ENCODE results near the gene PLCD3. TPM values are rescaled to one million over a fixed set of nuclear protein-coding genes. Genes with fewer than 3 reads are reported as not detected.

The PLCD3 gene
- polyA plus RNA-seq, 1 of the 3 experiments (the other 2 are of a cell fraction), result 59.7 TPM

- no peaks in the 10 kb centered on the region for H3K9me2 ChIP-seq
- H3K79me2 ChIP-seq (ENCODE audit: insufficient read depth), result peaks cover 41% of the 10 kb centered on the region
- no peak overlapping the region for H3K27ac ChIP-seq (ENCODE audit: low read depth in 2 of 2, low read length in 1 of 2)
- no peak overlapping the region for H3K9ac ChIP-seq
- TF ChIP-seq RCOR1 (IDR thresholded peaks at IDR 0.05; ENCODE audit: low read length), result no peak
- TF ChIP-seq REST (IDR thresholded peaks at IDR 0.05; ENCODE audit: low read depth, low read length), result no peak
- no peak for TF ChIP-seq GABPA (IDR thresholded peaks at IDR 0.05; ENCODE audit: low read depth)
- no peak for TF ChIP-seq TCF12 (IDR thresholded peaks at IDR 0.05)
- no peak for TF ChIP-seq SMC3 (IDR thresholded peaks at IDR 0.05; ENCODE audit: low read depth, low read length)
- no peak for TF ChIP-seq EZH2phosphoT487 (IDR thresholded peaks at IDR 0.05; ENCODE audit: borderline replicate concordance, low read depth)
- TF ChIP-seq ELF1 (IDR thresholded peaks at IDR 0.05), result no peak
- TF ChIP-seq MAX (IDR thresholded peaks at IDR 0.05; ENCODE audit: low read depth), result no peak
- TF ChIP-seq GATA2 (CRISPR knock-in tag; IDR thresholded peaks at IDR 0.05), result no peak
- TF ChIP-seq JUND (IDR thresholded peaks at IDR 0.05), result no peak
- no peak for TF ChIP-seq TEAD4 (IDR thresholded peaks at IDR 0.05; ENCODE audit: borderline replicate concordance, insufficient read depth)
- no peak for TF ChIP-seq FOXM1 (IDR thresholded peaks at IDR 0.05; ENCODE audit: low read depth)
- no peak for TF ChIP-seq PBX3 (IDR thresholded peaks at IDR 0.05)
- no peak for TF ChIP-seq POLR2AphosphoS5 (IDR thresholded peaks at IDR 0.05; ENCODE audit: low read depth, low read length)
- no peak for TF ChIP-seq NRF1 (IDR thresholded peaks at IDR 0.05; ENCODE audit: low read depth, low read length)
- TF ChIP-seq MXI1 (IDR thresholded peaks at IDR 0.05; ENCODE audit: low read depth, low read length), result no peak
- no peak for TF ChIP-seq CHD2 (IDR thresholded peaks at IDR 0.05; ENCODE audit: low read length, partially characterized antibody)
- no peak for TF ChIP-seq CTCF (IDR thresholded peaks at IDR 0.05)
- no peak for TF ChIP-seq RFX5 (IDR thresholded peaks at IDR 0.05; ENCODE audit: low read length)
- no peak for TF ChIP-seq MEF2A (IDR thresholded peaks at IDR 0.05; ENCODE audit: borderline replicate concordance, low read depth)
- DNase-seq, result no peak
- H3K36me3 ChIP-seq (replicated peaks in 1 of 2; ENCODE audit: control insufficient read depth in 1 of 2, insufficient read depth in 2 of 2, low read length in 1 of 2), result peaks cover 10 to 11% of the 10 kb centered on the region in 2 experiments
- peaks cover 18 to 29% of the 10 kb centered on the region in 2 experiments; a peak in 3 of 4 replicates for H3K4me1 ChIP-seq (ENCODE audit: control insufficient read depth in 1 of 2, insufficient read depth in 2 of 2, low read depth in 1 of 2, low read length in 1 of 2)
- H2AFZ ChIP-seq (ENCODE audit: low read depth), result no peak overlapping the region
- H3K9me3 ChIP-seq, result no peaks in the 10 kb centered on the region
- ChIA-PET POLR2A (interaction anchor here (1.2 kb wide), 1 partner anchor 28 kb away, joined by 9 read pairs; the partner anchor contains the start of gene HEXIM1), CTCF (interaction anchor here (1.3 to 9.1 kb wide), 6 partner anchors 11 to 242 kb away, joined by 3 to 169 read pairs (median 8); partner anchors contain the start of genes ACBD4 and PLCD3)
- no peak overlapping the region for H3K4me3 ChIP-seq (ENCODE audit: low read depth in 2 of 2, low read length in 1 of 2)
- H4K20me1 ChIP-seq (ENCODE audit: insufficient read depth), result no peaks in the 10 kb centered on the region
- WGBS (ENCODE audit: low lambda C conversion rate), result 98% methylated on average over 9 of the region's 22 CpGs
- H3K27me3 ChIP-seq (ENCODE audit: insufficient read depth), result no peaks in the 10 kb centered on the region
- peaks cover 13% of the 10 kb centered on the region for H3F3A ChIP-seq (replicated peaks; ENCODE audit: insufficient read depth)
- H3K4me2 ChIP-seq, result no peak overlapping the region
These were observed 11.8 kb downstream of the PLCD3 start for GRCh38 chr17:45120558-45120957.
